Tibial nerve (tissue), 4 donors: ENCODE data around the gene CAP2. TPM values are rescaled to one million over a fixed set of nuclear protein-coding genes. Genes with fewer than 3 reads are reported as not detected.

Experiments
- DNase-seq, 2 donors: peaks; one replicate each; pipeline ENCODE4 v3.0.0-alpha.2; 2019; ENCODE audit warnings: low spot score in 2 of 2
- H3K27ac ChIP-seq, 4 donors: fragments of 200-600 bp; sonication (generic) in 3 of 4; one replicate each; pipeline ENCODE4 v1.5.1; 2017 to 2019; ENCODE audit warnings: mild to moderate bottlenecking in 1 of 4
- H3K27me3 ChIP-seq, 2 donors: fragments of 200-600 bp; sonication (generic) in 1 of 2; one replicate each; pipeline versions ENCODE4 v1.5.1 to v1.6.0; 2017 to 2019
- H3K36me3 ChIP-seq, 3 donors: fragments of 200-600 bp; sonication (generic); one replicate each; pipeline ENCODE4 v1.5.1; 2018 to 2019
- H3K4me1 ChIP-seq, 4 donors: fragments of 200-600 bp; sonication (generic) in 3 of 4; one replicate each; pipeline ENCODE4 v1.5.1; 2017 to 2019
- H3K4me3 ChIP-seq, 4 donors: fragments of 200-600 bp; sonication (generic) in 3 of 4; one replicate each; pipeline ENCODE4 v1.5.1; 2017 to 2019; ENCODE audit warnings: mild to moderate bottlenecking in 1 of 4, moderate library complexity in 1 of 4
- H3K9me3 ChIP-seq, 4 donors: fragments of 200-600 bp; sonication (generic) in 3 of 4; one replicate each; pipeline ENCODE4 v1.5.1; 2017 to 2019
- EP300 ChIP-seq, 2 donors: sonication (generic); formaldehyde crosslinking; IDR thresholded peaks; one replicate each; pipeline ENCODE4 v1.6.1; 2017; ENCODE audit warnings: antibody characterized with exemption in 2 of 2, mild to moderate bottlenecking in 1 of 2
- POLR2A ChIP-seq, 2 donors: fragments of 450-650 bp; IDR thresholded peaks; one replicate each; pipeline ENCODE4 v1.6.1; 2017; ENCODE audit warnings: antibody characterized with exemption in 2 of 2, mild to moderate bottlenecking in 2 of 2, moderate library complexity in 2 of 2
- whole genome bisulfite sequencing, 2 donors: methylation state at CpG; one replicate each; pipeline ENCODE4 v1.1.5; 2018; 5-methylcytosine and 5-hydroxymethylcytosine counted together
- total RNA-seq, 4 donors: library from RNA; depleted of rRNA; stranded (reverse); fragments of >200 nt; gene quantifications; one replicate each; pipeline ENCODE4 v1.1.0, GENCODE V29; 2016
- TF ChIP-seq, protein P1 (sequence below), 5 experiments: fragments of 200-600 bp in 3 of 5; fragments of 450-650 bp in 2 of 5; sonication (generic) in 3 of 5; IDR thresholded peaks; one replicate each; pipeline ENCODE4 v1.5.1; 2016 to 2019; ENCODE audit warnings: antibody characterized with exemption in 5 of 5, mild to moderate bottlenecking in 3 of 5, moderate library complexity in 2 of 5

CAP2 gene
- total RNA-seq, 4 donors from 2014 or later: 4.2 to 11.8 (median 4.8) TPM

DNA sequence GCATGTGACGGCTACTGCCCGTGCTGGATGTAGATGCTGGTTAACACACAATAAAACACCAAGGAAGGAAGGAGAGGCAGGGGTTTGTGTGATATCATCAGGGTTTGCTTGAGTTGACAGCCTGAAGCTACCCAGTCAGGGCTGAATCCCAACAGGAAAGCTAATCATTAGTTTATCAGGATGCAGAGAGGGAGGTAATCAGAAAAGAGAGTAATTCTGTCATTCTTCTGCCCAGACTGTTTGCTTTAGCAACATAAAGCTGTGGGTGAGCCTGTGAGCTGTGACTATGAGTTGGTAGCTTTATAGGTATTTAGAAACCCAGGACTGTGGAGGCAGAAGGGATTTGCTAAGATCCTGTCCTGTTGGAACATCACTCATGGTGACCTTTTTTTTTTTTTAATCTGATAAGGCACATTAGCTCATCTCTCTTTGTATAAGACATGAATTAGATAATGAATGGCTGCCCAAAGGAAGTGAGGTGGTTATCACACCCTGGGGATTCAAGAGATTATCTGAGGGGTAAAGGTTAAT, 79.3 kb downstream of the CAP2 start:
- TF ChIP-seq EP300 (IDR thresholded peaks at IDR 0.05): no peak
- TF ChIP-seq, protein P1, sequence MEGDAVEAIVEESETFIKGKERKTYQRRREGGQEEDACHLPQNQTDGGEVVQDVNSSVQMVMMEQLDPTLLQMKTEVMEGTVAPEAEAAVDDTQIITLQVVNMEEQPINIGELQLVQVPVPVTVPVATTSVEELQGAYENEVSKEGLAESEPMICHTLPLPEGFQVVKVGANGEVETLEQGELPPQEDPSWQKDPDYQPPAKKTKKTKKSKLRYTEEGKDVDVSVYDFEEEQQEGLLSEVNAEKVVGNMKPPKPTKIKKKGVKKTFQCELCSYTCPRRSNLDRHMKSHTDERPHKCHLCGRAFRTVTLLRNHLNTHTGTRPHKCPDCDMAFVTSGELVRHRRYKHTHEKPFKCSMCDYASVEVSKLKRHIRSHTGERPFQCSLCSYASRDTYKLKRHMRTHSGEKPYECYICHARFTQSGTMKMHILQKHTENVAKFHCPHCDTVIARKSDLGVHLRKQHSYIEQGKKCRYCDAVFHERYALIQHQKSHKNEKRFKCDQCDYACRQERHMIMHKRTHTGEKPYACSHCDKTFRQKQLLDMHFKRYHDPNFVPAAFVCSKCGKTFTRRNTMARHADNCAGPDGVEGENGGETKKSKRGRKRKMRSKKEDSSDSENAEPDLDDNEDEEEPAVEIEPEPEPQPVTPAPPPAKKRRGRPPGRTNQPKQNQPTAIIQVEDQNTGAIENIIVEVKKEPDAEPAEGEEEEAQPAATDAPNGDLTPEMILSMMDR (IDR thresholded peaks at IDR 0.05): no peak
- no peak for TF ChIP-seq POLR2A (IDR thresholded peaks at IDR 0.05)
- Histone ChIP-seq H3K9me3 (no peaks in the 10 kb centered on the region), H3K36me3 (no peaks in the 10 kb centered on the region), H3K4me3 (no peak overlapping the region), H3K4me1 (peaks cover 0 to 14% (median 0%) of the 10 kb centered on the region in 4 donors), H3K27me3 (no peaks in the 10 kb centered on the region), H3K27ac (no peak overlapping the region)
- WGBS, 2 donors: 74 to 83% methylated on average over 2 of the region's 2 CpGs
- no peak for DNase-seq

DNA sequence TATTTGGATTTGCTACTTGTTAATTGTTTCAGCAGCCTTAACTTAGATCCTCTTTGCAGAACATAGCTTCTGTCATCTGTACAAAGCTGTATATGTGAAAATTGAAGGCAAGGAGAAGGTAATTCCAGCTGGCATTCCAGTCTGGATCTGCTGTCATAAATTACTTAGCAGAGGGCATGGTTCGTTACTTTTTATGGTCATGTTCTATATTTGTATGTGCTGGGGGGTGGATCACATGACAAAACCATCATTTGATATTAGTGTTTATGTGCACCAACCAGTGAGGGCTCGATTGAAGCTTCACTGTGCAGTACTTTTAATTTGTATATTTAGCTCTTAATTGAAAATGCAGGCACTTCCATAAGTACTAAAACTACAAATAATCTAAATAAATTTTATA, 80.2 kb downstream of the CAP2 start:
- Histone ChIP-seq H3K9me3 (no peaks in the 10 kb centered on the region), H3K4me1 (peaks cover 0 to 14% (median 0%) of the 10 kb centered on the region in 4 donors), H3K27ac (no peak overlapping the region), H3K36me3 (no peaks in the 10 kb centered on the region), H3K27me3 (no peaks in the 10 kb centered on the region), H3K4me3 (no peak overlapping the region)
- DNase-seq: no peak
- TF ChIP-seq EP300 (IDR thresholded peaks at IDR 0.05): no peak
- TF ChIP-seq POLR2A (IDR thresholded peaks at IDR 0.05): no peak
- TF ChIP-seq, protein P1 (IDR thresholded peaks at IDR 0.05): no peak
- WGBS, 2 donors: 34 to 45% methylated on average over 2 of the region's 2 CpGs

DNA sequence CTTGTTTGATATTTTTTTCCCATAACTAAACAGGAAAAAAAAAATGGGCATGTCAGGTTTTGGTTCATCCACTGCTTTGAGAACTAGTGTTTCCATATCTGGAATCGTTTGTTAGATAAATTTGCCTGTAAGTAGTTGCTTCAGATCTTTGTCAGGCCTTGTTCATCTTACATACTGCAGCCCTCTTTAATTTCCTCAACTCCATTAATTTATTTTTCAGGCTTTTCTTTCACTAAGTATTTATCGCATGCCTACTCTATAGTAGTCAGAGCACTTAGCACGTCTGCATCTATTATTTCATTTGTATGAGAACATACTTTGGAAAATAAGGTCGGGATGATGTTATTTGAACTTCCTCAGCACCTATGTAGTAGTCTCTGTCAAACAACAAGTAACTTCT, 80.9 kb downstream of the CAP2 start:
- Histone ChIP-seq H3K27ac (no peak overlapping the region), H3K4me3 (no peak overlapping the region), H3K36me3 (no peaks in the 10 kb centered on the region), H3K4me1 (peaks cover 0 to 14% (median 0%) of the 10 kb centered on the region in 4 donors), H3K9me3 (no peaks in the 10 kb centered on the region), H3K27me3 (no peaks in the 10 kb centered on the region)
- no peak for TF ChIP-seq POLR2A (IDR thresholded peaks at IDR 0.05)
- TF ChIP-seq, protein P1 (IDR thresholded peaks at IDR 0.05): no peak
- no peak for TF ChIP-seq EP300 (IDR thresholded peaks at IDR 0.05)
- no peak for DNase-seq
- 68 to 75% methylated on average over 4 of the region's 4 CpGs for WGBS, 2 donors

DNA sequence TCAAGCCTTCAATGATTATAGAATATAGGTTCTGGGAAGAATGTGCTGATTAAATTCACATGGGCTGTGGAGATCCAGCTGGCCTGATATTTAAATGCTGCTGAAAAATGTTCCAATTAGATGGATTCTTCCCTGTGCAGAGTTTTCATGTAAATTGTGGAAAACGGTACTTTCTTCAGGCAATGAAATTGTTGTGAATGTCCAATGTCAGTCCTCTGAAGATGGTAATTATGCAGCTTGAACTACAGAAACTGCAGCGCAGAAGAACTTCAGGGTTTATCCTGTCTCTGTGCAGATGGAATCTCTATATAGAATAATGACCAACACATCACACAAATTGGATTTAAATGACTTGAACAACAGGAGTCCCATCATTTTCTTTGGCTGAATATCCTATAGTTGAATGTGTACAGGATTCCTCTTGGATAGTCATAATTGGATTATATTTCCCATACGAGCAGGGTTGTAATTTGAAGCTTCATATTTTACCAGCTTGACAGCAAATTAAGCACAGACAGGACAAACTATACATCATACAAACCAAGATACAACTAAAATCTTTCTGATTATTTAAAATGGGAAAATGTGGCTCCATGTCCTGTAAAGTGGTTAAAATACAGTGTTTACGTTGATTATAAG, 82.3 kb downstream of the CAP2 start:
- no peak overlapping the region for H3K27ac ChIP-seq
- H3K27me3 ChIP-seq: no peaks in the 10 kb centered on the region
- TF ChIP-seq POLR2A (IDR thresholded peaks at IDR 0.05): no peak
- no peak for TF ChIP-seq EP300 (IDR thresholded peaks at IDR 0.05)
- TF ChIP-seq, protein P1 (IDR thresholded peaks at IDR 0.05): no peak
- H3K36me3 ChIP-seq: no peaks in the 10 kb centered on the region
- H3K9me3 ChIP-seq: no peaks in the 10 kb centered on the region
- H3K4me1 ChIP-seq: peaks cover 0 to 6% (median 0%) of the 10 kb centered on the region in 4 donors
- DNase-seq: no peak
- no peak overlapping the region for H3K4me3 ChIP-seq
- 81 to 86% methylated on average over 4 of the region's 4 CpGs for WGBS, 2 donors

DNA sequence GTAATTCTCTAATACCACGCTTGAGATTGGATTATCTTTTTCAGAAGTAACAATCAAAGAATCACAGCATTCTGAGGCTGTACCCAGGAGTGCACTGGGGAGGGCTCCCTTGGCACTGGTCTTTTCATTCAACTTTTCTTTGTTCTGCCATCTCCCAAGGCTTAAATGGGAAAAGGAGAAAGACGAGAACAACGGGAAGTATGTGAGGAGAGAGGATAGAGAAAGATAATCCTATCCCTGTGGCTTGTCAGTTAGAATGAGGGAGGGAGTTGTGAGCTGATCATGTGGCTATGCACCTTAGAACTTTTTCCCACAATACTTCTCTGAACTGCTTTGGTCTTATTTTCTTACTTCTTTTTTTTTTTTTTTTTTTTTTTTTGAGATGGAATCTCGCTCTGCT, 83.1 kb downstream of the CAP2 start:
- no peak for DNase-seq
- Histone ChIP-seq H3K27ac (no peak overlapping the region), H3K4me1 (no peaks in the 10 kb centered on the region)

More for the DNA sequence above, 83.1 kb downstream of the CAP2 start:
- TF ChIP-seq, protein P1 (IDR thresholded peaks at IDR 0.05): no peak
- TF ChIP-seq POLR2A (IDR thresholded peaks at IDR 0.05) (no peak), EP300 (IDR thresholded peaks at IDR 0.05) (no peak)
- 81 to 83% methylated on average over 4 of the region's 4 CpGs for WGBS, 2 donors
- H3K27me3 ChIP-seq: no peaks in the 10 kb centered on the region
- no peaks in the 10 kb centered on the region for H3K36me3 ChIP-seq
- no peak overlapping the region for H3K4me3 ChIP-seq
- H3K9me3 ChIP-seq: no peaks in the 10 kb centered on the region
